ENCODE measurements around the gene ATRAID.
A peak's percentile ranks its signal among the peaks of the same experiment; 100 is the strongest.

ATRAID gene

DNA sequence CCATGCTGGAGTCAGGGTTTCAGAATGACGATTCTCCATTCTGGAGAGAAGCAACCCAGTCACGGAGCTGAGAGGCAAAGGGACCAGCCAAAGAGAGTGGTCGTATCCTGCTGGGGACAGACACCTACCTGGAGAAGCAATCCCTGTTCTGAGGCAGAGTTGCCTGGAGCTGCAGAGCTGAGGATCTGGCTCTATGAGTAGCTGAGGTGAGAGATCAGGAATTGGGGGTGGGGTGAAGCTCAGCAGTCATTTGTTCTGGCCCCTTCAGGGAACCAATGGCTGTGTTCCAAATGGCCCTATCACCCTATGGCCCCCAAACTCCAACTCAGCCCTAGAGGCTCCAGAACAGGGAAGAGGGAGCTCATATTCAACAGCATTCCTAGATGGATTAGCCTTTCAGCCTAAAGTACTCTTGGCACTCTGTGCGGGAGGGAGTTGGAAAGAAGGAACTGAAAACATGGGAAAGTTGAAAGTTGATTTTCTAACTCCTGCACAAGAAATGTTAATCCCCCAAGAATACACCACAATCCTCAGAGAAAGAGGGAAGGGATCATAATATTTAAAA lies 3.3 kb upstream of the ATRAID start:
- H3K4me3 Mint-ChIP-seq, result no peak overlapping the region
- peaks cover 46% of the 10 kb centered on the region for H3K36me3 Mint-ChIP-seq
- H3K4me1 Mint-ChIP-seq, result peaks cover 27% of the 10 kb centered on the region
- no peak overlapping the region for H3K27ac Mint-ChIP-seq
- H3K27me3 Mint-ChIP-seq, result no peaks in the 10 kb centered on the region
- ATAC-seq, result no peak
- no peaks in the 10 kb centered on the region for H3K9me3 Mint-ChIP-seq

DNA sequence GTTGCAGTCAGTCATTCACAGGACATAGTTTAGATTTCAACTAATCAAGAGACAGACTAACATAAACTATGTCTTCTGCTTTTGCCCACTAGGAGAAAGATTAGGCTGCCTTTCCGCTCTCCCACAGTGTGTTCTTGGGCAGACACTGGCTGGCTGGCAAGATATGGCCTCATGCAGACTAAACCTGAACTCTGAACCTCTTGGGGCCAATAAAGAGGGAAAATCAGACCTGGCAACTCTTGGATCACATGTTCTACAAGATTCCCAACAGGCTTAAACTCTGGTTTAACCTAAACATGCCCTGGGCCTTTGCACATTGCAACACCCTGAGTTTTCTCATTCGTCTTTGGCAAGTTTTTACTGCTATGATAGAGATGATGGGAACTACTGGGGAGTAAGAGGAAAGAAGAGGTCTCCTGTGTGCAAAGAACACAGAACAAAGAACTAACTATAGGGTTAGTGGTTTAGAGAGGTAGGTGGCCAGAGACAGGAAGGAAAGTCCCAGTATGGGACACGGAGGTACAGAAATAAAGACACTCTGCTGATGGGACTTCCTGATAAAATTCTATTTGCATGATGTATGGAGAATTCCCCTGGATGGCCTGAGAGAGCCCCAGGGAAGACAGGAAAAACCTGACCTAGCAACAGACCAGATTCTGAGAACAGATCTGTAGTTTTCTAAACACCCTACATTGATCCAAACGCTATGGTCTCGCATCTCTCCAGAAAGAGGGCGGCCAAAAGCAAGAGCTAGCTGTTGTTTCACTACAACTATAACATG lies 2.0 kb upstream of the ATRAID start:
- no peaks in the 10 kb centered on the region for H3K27me3 Mint-ChIP-seq
- peaks cover 40% of the 10 kb centered on the region for H3K36me3 Mint-ChIP-seq
- H3K4me3 Mint-ChIP-seq, result peak overlapping the region; percentile 15
- peak overlapping the region; percentile 62 for H3K27ac Mint-ChIP-seq
- peaks cover 31% of the 10 kb centered on the region for H3K4me1 Mint-ChIP-seq
- ATAC-seq, result no peak
- no peaks in the 10 kb centered on the region for H3K9me3 Mint-ChIP-seq

- H3K27me3 Mint-ChIP-seq, result no peaks in the 10 kb centered on the region
- no peaks in the 10 kb centered on the region for H3K9me3 Mint-ChIP-seq
Observed at GRCh38 chr2:27211241-27211942, 449 bp upstream of the ATRAID start.

DNA sequence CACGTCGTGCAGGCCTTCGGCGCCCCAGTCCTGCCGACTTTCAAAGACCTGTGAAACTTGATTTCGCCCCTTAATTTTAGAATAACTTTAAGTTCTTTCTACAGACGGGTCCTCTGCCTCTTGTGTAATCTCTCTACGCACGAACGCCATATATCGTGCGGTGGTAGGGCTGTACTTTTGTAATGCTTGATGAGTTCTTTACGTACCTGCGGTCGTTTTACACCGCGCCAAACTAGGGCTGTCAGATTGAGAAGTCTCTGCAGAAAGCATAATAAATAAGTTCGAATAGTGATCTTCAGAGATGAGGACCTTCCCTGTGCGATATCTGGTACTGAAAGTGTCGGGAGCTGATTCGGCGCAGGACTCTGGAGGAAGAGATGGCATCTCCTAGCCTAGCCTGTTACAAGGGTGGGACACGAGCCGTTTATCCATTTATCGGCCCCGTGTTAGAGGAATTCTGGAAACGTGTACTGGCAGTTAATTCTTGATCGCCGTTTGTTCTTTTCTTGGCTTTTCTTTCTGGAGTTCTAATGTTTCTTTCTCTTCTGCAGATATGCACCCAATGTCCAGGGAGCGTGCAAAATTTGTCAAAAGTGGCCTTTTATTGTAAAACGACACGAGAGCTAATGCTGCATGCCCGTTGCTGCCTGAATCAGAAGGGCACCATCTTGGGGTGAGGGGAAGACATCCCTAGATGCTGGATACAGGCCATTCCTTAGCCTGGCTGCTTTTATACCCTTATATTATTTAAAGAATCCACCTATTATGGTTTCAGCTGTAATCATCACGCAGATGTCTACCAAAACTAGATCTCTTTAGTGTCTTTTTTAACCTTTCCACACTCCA lies 1.0 kb downstream of the ATRAID start:
- Mint-ChIP-seq H3K36me3 (peaks cover 27% of the 10 kb centered on the region), H3K27me3 (no peaks in the 10 kb centered on the region), H3K27ac (peak overlapping the region; percentile 100), H3K9me3 (no peaks in the 10 kb centered on the region), H3K4me1 (peaks cover 53% of the 10 kb centered on the region), H3K4me3 (peak overlapping the region; percentile 100)
- ATAC-seq, result peak; percentile 67

More at GRCh38 chr2:27211241-27211942, 449 bp upstream of the ATRAID start:
- Mint-ChIP-seq H3K4me1 (peaks cover 38% of the 10 kb centered on the region), H3K36me3 (peaks cover 32% of the 10 kb centered on the region), H3K4me3 (peak overlapping the region; percentile 100), H3K27ac (peak overlapping the region; percentile 100)
- ATAC-seq, result peak; percentile 2

GRCh38 chr2:27214941-27215340 lies 3.1 kb downstream of the ATRAID start:
- no peaks in the 10 kb centered on the region for H3K27me3 Mint-ChIP-seq
- ATAC-seq, result no peak
- H3K36me3 Mint-ChIP-seq, result peaks cover 16% of the 10 kb centered on the region
- H3K27ac Mint-ChIP-seq, result no peak overlapping the region
- H3K9me3 Mint-ChIP-seq, result no peaks in the 10 kb centered on the region
- peaks cover 56% of the 10 kb centered on the region for H3K4me1 Mint-ChIP-seq
- no peak overlapping the region for H3K4me3 Mint-ChIP-seq

DNA sequence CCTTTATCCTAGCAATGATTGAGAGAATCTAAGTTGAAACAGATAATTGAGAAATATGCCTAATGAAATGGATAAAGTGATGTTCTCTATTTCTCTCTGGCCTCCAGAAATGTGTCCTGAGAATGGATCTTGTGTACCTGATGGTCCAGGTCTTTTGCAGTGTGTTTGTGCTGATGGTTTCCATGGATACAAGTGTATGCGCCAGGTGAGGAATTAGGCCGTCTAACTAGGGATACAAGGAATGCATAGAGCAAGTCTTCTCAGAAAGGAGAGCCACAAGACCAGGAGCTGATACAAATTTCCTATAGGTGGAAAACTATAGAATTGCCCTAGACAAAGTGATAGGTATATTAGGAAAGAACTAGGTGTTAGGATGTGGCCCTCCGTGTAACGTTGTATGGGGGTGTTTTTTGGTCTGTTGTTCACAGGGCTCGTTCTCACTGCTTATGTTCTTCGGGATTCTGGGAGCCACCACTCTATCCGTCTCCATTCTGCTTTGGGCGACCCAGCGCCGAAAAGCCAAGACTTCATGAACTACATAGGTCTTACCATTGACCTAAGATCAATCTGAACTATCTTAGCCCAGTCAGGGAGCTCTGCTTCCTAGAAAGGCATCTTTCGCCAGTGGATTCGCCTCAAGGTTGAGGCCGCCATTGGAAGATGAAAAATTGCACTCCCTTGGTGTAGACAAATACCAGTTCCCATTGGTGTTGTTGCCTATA lies 4.7 kb downstream of the ATRAID start:
- no peaks in the 10 kb centered on the region for H3K9me3 Mint-ChIP-seq
- ATAC-seq, result no peak
- peaks cover 48% of the 10 kb centered on the region for H3K4me1 Mint-ChIP-seq

DNA sequence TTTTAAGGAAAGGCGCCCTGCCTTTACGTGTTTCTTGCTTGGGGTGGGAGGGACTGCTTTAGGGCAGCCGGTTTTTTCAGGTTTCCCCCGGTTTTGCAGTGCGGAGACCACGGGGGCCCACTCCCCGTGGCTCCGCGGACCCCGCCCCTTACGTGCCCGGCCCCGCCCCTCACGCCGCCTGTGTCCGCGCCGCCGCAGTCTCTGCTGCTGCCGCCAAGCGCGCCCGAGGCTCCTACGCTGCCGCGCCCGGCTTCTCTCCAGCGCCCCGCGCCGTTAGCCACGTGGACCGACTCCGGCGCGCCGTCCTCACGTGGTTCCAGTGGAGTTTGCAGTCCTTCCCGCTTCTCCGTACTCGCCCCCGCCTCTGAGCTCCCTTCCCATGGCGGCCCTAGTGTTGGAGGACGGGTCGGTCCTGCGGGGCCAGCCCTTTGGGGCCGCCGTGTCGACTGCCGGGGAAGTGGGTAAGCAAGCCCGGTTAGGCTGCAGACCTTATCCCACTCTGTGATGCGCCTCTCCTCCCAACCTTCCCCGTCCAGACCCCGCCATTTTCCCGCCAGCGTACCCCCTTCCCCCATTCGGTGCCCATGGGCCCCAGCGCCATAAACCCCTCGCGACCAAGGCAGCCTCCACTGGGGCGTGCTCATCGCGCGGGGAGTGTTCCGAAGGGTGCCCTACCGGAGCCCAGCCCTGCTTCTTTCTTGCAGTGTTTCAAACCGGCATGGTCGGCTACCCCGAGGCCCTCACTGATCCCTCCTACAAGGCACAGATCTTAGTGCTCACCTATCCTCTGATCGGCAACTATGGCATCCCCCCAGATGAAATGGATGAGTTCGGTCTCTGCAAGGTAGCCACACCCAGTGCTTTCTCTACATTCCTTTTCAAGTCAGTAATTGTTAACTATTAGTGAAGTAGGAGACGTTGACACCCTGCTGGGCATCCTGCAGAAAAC lies 5.6 kb downstream of the ATRAID start, which contains the start of gene CAD:
Gene CAD (plus strand): TSS at position 197 of the 949 bp plus-strand sequence. CDS start 183 bp downstream, at position 380.
- H3K4me1 Mint-ChIP-seq, result peaks cover 48% of the 10 kb centered on the region
- ATAC-seq, result peak; percentile 95
- H3K36me3 Mint-ChIP-seq, result peaks cover 35% of the 10 kb centered on the region
- H3K27ac Mint-ChIP-seq, result peak within 1 kb of the TSS; percentile 96
- H3K4me3 Mint-ChIP-seq, result peak within 1 kb of the TSS; percentile 96
- no peaks in the 10 kb centered on the region for H3K27me3 Mint-ChIP-seq
- H3K9me3 Mint-ChIP-seq, result no peaks in the 10 kb centered on the region

More for the DNA sequence above, 4.7 kb downstream of the ATRAID start:
- Mint-ChIP-seq H3K4me3 (peak overlapping the region; percentile 96), H3K36me3 (peaks cover 26% of the 10 kb centered on the region), H3K27me3 (no peaks in the 10 kb centered on the region), H3K27ac (peak overlapping the region; percentile 96)

DNA sequence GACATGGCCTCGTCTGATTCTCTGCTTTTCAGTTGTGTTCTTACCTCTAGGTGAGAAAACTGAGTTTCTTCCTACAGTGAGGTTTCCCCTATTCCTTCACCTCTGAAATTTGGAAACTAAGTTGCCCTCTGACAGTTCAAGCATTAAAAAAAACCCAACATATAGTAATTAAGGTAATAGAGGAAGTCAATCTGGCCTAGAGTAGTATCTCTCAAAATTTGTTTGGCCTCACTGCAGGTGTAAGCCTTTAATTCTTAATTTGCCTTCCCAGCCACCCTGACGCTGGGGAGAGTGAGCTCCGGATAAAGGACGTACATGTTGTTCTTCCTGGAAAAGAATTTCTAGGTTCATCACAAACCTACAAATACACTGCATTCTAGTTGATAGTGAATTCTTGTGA lies 6.8 kb downstream of the ATRAID start:
- Mint-ChIP-seq H3K4me1 (peaks cover 36% of the 10 kb centered on the region), H3K27me3 (no peaks in the 10 kb centered on the region), H3K36me3 (peaks cover 47% of the 10 kb centered on the region), H3K27ac (no peak overlapping the region), H3K4me3 (peak overlapping the region; percentile 19), H3K9me3 (no peaks in the 10 kb centered on the region)
- ATAC-seq, result no peak

- ATAC-seq, result no peak
- peaks cover 48% of the 10 kb centered on the region for H3K36me3 Mint-ChIP-seq
- H3K4me3 Mint-ChIP-seq, result no peak overlapping the region
- peaks cover 34% of the 10 kb centered on the region for H3K4me1 Mint-ChIP-seq
- no peaks in the 10 kb centered on the region for H3K9me3 Mint-ChIP-seq
- H3K27me3 Mint-ChIP-seq, result no peaks in the 10 kb centered on the region
- no peak overlapping the region for H3K27ac Mint-ChIP-seq
Observed at GRCh38 chr2:27219091-27219490, 7.2 kb downstream of the ATRAID start.

- Mint-ChIP-seq H3K27me3 (no peaks in the 10 kb centered on the region), H3K4me3 (no peak overlapping the region), H3K4me1 (peaks cover 34% of the 10 kb centered on the region), H3K36me3 (peaks cover 58% of the 10 kb centered on the region), H3K9me3 (no peaks in the 10 kb centered on the region), H3K27ac (no peak overlapping the region)
- ATAC-seq, result no peak
Observed at GRCh38 chr2:27220091-27220490, 8.2 kb downstream of the ATRAID start.

GRCh38 chr2:27221166-27221565 lies 9.3 kb downstream of the ATRAID start:
- Mint-ChIP-seq H3K36me3 (peaks cover 61% of the 10 kb centered on the region), H3K27me3 (no peaks in the 10 kb centered on the region), H3K4me1 (peaks cover 27% of the 10 kb centered on the region), H3K4me3 (no peak overlapping the region), H3K27ac (no peak overlapping the region), H3K9me3 (no peaks in the 10 kb centered on the region)
- ATAC-seq, result no peak

DNA sequence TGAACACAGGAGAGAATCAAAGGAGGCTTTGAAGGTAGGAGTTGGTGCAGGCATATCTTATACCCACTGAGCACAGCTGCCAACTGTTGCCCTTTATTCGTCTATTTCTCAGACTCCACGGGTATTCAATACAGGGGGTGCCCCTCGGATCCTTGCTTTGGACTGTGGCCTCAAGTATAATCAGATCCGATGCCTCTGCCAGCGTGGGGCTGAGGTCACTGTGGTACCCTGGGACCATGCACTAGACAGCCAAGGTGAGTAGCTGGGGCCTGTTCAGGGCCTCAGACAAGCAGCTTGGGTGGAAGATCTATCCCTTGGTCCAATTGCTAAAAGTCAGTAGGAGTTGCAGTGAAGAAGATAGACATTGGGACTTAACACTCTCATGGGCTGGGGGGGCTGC lies 10.6 kb downstream of the ATRAID start:
- Mint-ChIP-seq H3K4me1 (peaks cover 16% of the 10 kb centered on the region), H3K27me3 (no peaks in the 10 kb centered on the region), H3K36me3 (peaks cover 66% of the 10 kb centered on the region), H3K9me3 (no peaks in the 10 kb centered on the region), H3K4me3 (no peak overlapping the region), H3K27ac (no peak overlapping the region)
- ATAC-seq, result no peak

DNA sequence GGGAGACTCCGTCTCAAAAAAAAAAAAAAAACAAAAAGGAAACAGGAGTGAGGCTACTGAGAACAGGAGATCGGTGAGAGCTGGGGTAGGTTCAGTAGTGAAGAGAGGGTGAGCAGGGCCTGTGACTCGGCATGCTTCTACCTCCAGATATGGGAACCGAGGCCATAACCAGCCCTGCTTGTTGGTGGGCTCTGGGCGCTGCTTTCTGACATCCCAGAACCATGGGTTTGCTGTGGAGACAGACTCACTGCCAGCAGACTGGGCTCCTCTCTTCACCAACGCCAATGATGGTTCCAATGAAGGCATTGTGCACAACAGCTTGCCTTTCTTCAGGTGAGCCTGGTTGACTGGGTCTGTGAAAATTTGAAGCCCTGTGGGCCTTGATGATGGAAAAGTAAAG lies 11.6 kb downstream of the ATRAID start:
- peaks cover 6% of the 10 kb centered on the region for H3K4me1 Mint-ChIP-seq
- H3K9me3 Mint-ChIP-seq, result no peaks in the 10 kb centered on the region
- H3K4me3 Mint-ChIP-seq, result no peak overlapping the region
- no peak for ATAC-seq
- H3K27ac Mint-ChIP-seq, result no peak overlapping the region
- no peaks in the 10 kb centered on the region for H3K27me3 Mint-ChIP-seq
- peaks cover 74% of the 10 kb centered on the region for H3K36me3 Mint-ChIP-seq
